HL-60 (cell line): ENCODE data around the gene CBX1.
A peak's percentile ranks its signal among the peaks of the same experiment; 100 is the strongest.

Experiments
- DNase-seq, 2 experiments: peaks; one replicate each; pipeline ENCODE4 v3.0.0-alpha.2; 2010 to 2020; ENCODE audit warnings: low read depth in 1 of 2, low spot score in 1 of 2
- H3K27ac ChIP-seq: fragments of 250-450 bp; sonication (Bioruptor Pico); replicated peaks from 2 replicates; pipeline ENCODE4 v1.5.1; 2020; ENCODE audit warnings: mild to moderate bottlenecking, moderate library complexity
- H3K27me3 ChIP-seq: fragments of 250-450 bp; sonication (Bioruptor Pico); 2 replicates; pipeline ENCODE4 v1.5.1; 2021; ENCODE audit warnings: mild to moderate bottlenecking, moderate library complexity; ENCODE audit not compliant: insufficient read depth, poor library complexity, severe bottlenecking
- H3K4me3 ChIP-seq: replicated peaks from 2 replicates; pipeline ENCODE4 v1.5.1; 2011; ENCODE audit warnings: mild to moderate bottlenecking, control low read depth, low read length; ENCODE audit not compliant: insufficient read depth
- GABPA ChIP-seq: IDR thresholded peaks from 2 replicates; pipeline ENCODE4 v1.6.1; 2012; ENCODE audit warnings: low read depth
- POLR2AphosphoS5 ChIP-seq: IDR thresholded peaks from 2 replicates; pipeline ENCODE4 v1.6.1; 2012; ENCODE audit warnings: low read depth
- REST ChIP-seq: IDR thresholded peaks from 2 replicates; pipeline ENCODE4 v1.6.1; 2012; ENCODE audit warnings: low read depth; ENCODE audit not compliant: insufficient replicate concordance
- SPI1 ChIP-seq: IDR thresholded peaks from 2 replicates; pipeline ENCODE4 v1.6.1; 2012; ENCODE audit warnings: low read depth, mild to moderate bottlenecking, borderline replicate concordance
- long read RNA-seq: library from polyadenylated mRNA; unstranded; transcript quantifications from one replicate; pipeline ENCODE4 v2.0.0, GENCODE V29; 2020
- TF ChIP-seq, protein P1 (sequence below): IDR thresholded peaks from one replicate; pipeline ENCODE4 v1.5.1; 2011; ENCODE audit warnings: low read length, control low read depth, inconsistent platforms; ENCODE audit not compliant: insufficient read depth

CBX1 gene
- long read RNA-seq, transcript CBX1-201 (5 exons, 2,232 nt), result major isoform, 166 of 201 reads
- long read RNA-seq, partial matches to known transcripts, result 4 of 201 reads
- long read RNA-seq, other reads (novel, unspliced or antisense), result 27 of 201 reads

DNA sequence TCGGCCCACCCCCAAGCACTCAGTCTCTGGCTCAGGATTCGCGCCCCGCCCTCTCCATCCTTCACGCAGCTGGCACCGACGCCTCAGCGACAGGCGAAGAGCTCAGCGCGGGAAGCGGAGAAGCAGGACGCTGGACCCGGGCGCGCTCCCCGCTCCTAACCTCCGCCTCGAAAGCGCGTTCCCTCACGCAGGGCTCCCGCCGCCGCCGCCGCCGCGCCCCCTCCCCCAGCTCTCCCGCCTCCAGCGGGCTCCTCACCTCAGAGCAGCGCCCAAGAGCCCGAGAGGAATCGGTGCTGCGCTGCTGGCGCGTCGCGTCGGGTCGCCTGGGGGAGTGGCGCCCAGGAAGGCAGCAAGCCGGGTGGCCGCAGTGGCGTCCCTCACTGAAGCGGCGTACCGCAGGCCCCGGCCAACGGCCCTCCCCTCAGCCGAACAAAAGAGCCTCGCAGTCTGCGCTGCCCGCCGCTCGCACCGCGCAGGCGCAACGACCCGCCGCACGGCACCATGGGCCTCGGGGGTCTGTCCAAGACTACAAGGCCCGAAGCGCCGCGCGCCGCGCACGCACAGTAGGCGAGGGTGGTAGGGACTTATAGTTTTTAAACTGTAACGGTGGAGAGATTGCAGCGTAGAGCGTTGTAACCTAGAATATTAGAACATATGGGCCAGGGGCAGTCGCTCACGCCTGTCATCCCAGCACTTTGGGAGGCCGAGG lies at the start of gene CBX1:
CBX1 (minus strand) TSS at position 467 of the 709 bp plus-strand sequence. CDS start 24,474 bp downstream, outside the sequence.
- DNase-seq, result peak; percentile 94 to 96
- H3K27me3 ChIP-seq, result no peaks in the 10 kb centered on the region
- no peak for TF ChIP-seq POLR2AphosphoS5
- no peak for TF ChIP-seq REST
- no peak for TF ChIP-seq GABPA
- no peak for TF ChIP-seq SPI1
- H3K4me3 ChIP-seq, result peak within 1 kb of the TSS; percentile 92
- peak within 1 kb of the TSS; percentile 83 for H3K27ac ChIP-seq

DNA sequence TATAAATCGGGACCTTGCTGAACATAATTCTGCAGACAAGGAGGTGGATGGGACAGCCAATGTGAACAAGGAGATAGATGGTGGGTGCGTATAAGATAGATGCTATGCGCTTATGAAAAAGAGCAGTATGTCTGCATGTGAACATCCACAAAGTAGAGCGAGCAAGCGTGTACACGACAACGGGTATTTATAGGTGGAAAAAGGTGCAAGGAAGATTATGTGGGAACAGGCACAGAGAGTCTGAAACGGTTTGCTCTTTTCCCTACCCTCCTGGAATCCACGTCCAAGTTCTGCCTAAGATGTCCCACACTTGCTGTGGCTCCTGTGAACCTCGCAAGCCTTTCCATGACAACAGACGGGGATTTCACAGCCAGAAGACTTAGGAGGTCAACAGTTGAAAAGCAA lies 49.3 kb upstream of the CBX1 start:
- TF ChIP-seq REST, result no peak
- TF ChIP-seq, protein P1, sequence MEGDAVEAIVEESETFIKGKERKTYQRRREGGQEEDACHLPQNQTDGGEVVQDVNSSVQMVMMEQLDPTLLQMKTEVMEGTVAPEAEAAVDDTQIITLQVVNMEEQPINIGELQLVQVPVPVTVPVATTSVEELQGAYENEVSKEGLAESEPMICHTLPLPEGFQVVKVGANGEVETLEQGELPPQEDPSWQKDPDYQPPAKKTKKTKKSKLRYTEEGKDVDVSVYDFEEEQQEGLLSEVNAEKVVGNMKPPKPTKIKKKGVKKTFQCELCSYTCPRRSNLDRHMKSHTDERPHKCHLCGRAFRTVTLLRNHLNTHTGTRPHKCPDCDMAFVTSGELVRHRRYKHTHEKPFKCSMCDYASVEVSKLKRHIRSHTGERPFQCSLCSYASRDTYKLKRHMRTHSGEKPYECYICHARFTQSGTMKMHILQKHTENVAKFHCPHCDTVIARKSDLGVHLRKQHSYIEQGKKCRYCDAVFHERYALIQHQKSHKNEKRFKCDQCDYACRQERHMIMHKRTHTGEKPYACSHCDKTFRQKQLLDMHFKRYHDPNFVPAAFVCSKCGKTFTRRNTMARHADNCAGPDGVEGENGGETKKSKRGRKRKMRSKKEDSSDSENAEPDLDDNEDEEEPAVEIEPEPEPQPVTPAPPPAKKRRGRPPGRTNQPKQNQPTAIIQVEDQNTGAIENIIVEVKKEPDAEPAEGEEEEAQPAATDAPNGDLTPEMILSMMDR, result no peak
- TF ChIP-seq GABPA, result no peak
- no peak for TF ChIP-seq SPI1
- no peak for TF ChIP-seq POLR2AphosphoS5
- DNase-seq, result no peak
- Histone ChIP-seq H3K4me3 (no peak overlapping the region), H3K27me3 (peaks cover 40% of the 10 kb centered on the region), H3K27ac (no peak overlapping the region)

DNA sequence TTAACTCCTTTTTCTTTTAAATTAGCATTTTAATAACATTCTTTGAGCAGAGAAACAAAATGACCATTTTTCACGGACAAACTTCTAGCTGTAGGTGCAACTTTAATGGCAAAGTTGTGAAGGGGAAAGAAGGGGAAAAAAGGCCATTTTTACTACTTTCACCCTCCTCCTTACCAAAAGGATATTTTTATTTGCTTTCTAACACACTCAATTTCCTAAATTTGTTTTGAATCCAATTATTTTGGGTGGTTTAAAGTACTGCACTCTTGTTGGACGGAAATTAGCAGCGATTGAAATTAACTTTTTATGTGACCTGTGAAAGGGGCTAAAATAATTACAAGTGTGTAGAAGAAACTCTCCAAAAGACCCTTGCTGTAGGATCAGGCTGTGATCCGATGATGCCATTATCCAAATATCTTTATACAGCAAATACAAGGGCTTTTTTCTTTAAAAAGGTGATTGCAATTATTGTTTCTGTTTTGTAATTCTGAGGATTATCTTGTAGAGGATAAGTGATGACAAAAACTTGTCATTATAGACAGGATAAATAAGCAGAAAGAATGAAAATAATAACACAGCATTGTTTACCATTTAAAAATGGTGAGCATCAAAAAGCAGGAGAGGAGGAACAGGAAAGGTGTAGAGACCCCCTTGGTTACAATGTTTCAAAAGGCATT lies 48.6 kb upstream of the CBX1 start:
- H3K27ac ChIP-seq, result no peak overlapping the region
- no peak for DNase-seq
- peaks cover 35% of the 10 kb centered on the region for H3K27me3 ChIP-seq
- no peak overlapping the region for H3K4me3 ChIP-seq
- TF ChIP-seq, protein P1, result no peak
- TF ChIP-seq GABPA (no peak), POLR2AphosphoS5 (no peak)
